NCI-H146 treated with DMSO at 0.1 percent for 48 hours (cell line): ENCODE results near the gene PGBD5.

Experiments
- DNase-seq: peaks from one replicate; lab custom pipeline; 2025; ENCODE audit not compliant: unreplicated experiment; lab: John Stamatoyannopoulos, UW

The PGBD5 gene

DNA sequence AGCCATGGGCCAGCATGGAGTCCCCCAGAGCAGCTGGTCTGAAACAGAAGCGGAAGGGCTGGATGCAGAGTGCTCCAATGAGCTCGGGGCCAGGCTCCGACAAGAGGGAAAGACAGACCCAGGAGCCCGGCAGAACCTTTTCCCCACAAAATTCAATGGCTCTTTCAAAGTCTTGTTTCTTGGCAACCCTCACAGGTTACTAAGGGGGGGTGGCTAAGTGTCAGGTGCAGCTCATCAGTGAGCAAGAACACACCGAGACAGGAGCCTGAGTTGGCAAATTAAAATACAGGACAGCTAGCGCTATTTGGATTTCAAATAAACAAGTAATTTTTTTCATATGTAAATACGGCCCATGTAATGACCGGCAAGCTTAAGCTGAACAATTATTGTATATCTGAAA is 27.3 kb downstream of the PGBD5 start:
- no peak for DNase-seq

DNA sequence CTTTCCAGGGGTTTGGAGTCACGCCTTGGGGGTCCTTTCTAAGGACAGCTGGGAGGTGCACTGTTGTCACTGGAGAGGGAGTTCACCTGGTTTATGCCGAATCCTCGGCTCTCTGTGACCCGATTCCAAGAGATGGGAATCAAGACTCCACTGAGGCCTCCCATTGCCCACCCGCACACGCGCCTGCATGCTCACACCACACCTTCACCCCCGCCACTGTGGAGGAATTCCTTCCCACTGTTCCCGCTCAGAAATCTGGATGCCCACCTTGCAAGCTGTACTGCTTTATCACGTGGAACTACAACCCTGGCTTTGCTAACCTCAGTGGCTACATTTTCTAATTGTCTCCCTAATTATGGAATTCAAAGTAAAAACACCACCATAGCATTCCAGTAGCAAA is 29.2 kb downstream of the PGBD5 start:
- DNase-seq: no peak

DNA sequence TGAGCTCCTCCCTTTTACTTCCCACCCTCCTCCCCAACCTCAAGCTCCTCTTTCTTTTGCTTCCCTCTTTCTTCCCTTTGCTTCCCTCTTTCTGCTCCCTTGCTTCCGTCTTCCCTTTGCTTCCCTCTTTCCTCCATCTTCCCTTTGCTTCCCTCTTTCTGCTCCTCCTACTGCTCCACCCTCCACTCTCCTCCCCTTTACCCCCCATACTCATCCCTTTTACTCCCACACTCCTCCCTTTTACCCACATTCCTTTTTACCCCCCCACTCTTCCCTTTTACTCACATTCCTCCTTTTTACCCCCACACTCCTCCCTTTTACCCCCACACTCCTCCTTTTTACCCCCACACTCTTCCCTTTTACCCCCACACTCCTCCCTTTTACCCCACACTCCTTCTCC is 30.2 kb downstream of the PGBD5 start:
- no peak for DNase-seq

DNA sequence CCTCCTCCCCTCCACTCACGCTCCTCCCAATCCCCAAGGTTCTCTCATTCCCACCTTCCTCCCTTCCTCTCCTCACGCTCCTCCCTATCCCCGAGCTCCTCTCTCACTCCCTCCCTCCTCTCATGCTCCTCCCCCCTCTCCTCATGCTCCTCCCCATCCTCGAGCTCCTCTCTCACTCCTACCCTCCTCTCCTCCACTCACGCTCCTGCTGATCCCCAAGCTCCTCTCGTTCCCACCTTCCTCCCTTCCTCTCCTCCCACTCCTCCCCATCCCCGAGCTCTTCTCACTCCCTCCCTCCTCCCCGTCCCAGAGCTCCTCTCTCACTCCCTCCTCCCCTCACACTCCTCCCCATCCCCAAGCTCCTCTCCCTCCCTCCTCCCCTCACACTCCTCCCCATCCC is 31.4 kb downstream of the PGBD5 start:
- no peak for DNase-seq

DNA sequence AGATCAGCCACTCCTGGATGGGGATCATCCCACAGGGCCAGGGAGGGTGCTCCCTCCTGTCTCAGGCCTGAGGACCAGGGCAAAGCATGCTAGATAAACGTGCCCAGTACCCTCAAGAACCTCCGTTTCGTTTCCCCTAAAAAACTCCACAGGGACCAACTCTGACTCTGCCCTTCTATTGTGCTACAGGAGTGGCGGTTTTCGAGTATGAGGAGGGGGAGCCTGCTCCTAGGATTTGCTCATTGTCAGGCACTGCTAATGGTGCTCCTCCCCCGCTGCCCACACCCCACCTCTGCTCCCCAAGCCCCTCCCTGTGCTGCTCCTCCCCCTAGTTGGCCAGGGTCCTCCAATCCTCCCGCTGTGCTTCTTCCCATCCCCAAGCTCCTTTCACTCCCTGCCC is 32.0 kb downstream of the PGBD5 start:
- DNase-seq: no peak

DNA sequence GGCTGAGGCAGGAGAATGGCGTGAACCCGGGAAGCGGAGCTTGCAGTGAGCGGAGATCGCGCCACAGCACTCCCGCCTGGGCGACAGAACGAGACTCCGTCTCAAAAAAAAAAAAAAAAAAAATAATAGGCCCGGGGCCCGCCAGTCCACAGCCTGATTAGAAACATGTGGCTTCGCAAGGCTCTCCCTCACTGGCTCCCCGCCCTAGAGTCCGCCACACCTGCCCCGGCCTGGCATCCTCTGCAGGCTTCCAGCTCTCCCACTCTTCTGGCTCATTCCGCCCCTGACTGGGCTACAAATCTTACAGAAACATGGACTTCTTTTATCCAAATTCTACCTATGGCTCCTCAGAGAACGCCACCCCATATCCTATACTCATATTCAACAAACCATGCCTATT is 32.4 kb downstream of the PGBD5 start:
- DNase-seq: no peak

DNA sequence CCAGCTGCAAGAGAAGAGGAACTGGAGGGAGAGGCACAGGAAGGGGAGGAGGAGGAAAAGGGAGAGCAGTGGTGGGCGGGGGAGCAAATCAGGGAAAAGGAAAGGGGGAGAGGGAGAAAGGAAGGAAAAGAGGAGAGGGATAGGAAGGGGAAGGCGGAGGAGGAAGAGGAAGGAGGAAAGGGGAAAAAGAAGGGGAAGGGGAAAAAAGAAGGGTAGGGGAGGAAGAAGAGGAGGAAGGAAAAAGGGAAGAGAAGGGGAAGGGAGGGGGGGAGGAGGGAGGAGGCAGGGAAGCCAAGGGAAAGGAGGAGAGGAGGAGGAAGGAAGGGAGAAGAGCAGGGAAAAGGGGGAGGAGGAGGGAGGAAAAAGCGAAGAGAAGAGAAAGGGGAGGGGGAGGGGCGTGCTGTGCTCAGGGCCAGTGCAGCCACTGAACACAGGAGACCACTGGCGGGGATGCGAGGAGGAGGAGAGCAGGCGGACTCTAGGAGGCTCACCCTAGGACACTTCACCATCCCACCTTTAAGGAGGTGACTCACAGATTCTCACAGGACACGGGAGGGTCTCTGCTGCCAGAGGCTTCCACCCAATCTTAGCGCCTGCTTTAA is 33.1 kb downstream of the PGBD5 start:
- DNase-seq: no peak

DNA sequence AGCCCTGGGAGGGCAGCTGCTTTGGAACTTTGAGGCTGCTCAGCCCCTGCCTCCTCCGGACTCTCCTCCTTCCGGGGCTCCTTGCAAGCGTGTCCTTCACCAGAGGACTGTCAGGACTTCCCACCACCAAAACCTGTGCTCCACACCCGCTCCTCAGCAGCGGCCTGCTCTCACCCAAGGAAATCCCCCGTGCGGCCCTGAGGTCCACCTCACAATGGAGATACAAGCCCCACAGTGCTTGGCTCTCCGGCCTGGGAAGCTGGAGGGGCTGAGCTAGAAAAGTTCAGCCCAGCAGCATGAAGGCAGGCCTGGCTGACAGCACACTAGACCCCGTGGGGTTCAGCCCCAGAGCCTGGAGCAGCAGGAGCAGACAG is 33.6 kb downstream of the PGBD5 start:
- no peak for DNase-seq

DNA sequence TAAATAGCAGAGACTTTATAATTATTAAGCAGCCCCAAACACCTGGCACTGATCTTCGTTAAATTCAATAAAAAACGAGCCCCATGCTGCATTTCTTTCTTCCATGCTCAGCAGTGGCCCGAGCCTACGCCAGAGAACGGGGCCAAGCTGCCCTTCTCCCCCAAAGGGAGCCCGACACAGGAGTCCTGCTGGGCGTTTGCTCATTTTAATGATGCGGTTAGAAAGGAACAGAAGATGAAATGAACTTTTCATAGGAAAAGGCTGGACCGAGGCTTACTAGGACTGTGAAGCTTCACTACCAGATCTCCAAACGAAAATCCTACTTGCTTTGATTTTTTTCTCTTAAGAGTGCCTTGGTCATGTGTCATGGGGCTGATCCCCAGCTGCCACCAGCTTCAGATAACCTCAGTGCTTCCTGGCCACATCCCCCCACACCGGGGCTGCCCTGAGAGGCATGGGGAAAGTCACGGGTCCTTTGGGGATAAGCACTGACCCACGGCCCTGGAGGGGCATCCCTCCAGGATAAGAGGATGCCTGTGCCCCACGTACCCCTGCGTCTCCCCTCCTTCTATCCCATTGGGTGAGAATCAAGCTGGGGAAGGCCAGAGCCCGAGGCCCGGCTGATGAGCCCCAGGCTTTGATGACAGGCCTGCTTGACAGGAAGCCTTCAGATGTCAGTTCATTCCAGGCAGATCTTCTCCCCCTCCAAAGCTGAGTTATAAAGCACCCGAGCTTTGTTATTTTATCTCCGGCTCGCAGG is 34.2 kb downstream of the PGBD5 start:
- DNase-seq: no peak

DNA sequence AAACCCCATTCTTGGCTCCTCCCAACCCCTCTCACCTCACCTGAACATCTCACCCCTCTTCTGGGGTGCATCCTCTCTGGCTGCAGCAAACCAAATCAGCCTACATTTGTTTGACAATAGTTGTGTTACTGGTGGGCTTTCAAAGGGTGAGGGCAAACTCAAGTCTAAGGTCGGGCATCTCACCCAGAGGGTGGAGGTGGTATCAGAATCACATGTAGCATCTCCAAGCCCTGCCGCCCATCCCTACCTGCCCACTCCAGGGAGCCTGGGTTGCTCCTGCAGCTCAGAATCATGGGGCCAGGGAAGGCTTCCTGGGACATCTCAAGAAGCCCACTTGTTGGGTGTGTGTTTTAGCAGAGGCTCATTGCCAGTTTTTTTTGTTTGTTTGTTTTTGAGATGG is 35.8 kb downstream of the PGBD5 start:
- DNase-seq: no peak

DNA sequence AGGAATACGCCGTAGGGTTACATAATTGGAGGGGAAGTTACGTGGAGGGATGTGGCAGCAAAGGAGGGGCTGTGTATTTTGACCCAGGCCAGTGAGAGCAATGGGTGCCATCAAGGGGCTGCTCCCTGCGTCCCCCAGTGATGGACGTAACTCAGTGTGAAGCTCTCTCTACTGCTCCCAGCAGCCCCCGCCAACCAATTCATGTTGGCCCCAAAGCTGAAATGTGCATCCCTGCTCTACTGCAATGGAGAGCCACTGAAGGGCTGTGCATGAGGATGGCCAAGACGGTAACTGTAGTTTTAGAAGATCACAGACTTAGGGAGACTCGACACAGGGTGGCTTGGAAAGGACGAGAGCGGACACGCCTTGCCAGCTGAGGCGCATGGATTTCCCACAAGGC is 38.3 kb downstream of the PGBD5 start:
- DNase-seq: no peak

DNA sequence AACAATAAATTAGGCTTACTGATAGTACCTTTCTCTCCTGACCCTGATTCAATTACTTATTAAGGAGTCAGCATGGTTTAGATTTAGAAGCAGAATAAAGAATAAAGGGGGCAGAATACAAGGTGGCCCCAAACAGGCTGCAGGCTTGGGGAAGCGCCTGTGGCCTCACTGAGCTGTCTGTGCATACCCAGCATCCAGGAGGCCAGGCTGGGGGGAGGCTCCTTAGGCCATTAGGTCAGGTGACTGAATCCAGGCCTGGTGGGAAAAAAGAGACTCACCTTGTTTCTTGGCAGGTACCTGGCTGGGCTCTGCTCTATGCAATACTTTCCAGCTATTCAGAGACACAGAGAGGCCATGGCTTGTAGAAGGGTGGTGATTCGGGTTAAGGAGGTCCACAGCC is 38.8 kb downstream of the PGBD5 start:
- DNase-seq: no peak

DNA sequence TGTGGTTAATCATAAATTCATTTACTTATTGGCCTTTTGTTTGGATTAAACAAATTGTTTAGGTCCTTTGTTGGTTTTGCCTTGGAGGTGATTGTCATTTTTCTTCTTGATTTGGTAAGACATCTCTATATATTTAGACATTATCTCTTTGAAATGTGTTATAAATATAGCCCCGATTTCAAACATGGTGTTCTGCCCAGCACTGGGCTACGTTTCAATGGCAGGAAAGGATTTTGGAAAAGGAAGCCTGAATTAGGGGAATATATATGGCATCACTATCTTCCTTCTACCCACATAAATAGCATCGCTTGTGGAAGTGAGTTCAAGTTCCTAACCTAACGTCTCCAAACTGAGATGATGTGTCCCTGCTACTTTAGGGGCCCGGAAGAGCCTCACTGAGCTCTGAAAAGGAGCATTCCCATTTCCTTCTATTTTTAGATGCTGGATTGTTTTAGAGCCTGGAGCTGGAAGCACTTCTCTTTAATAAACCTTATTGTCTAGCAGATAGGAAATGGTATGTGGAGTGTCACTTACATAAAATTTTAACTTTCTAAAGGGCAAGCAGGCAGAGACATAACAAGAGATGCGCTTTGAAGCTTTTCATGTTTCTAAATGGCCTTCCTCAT is 39.4 kb downstream of the PGBD5 start:
- no peak for DNase-seq

DNA sequence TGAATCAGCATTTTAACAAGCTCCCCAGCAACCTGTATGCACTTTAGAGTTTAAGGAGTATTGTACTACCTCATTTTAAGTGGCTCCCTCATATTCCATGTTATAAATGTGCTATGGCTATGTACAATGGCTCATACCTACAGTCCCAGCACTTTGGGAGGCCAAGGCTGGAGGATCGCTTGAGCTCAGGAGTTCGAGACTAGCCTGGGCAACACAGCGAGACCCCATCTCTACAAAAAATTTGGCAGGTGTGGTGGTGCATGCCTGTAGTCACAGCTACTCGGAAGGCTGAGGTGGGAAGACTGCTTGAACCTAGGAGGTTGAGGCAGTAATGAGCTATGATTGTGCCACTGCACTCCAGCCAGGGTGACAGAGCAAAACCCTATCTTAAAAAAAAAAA is 40.2 kb downstream of the PGBD5 start:
- DNase-seq: no peak

DNA sequence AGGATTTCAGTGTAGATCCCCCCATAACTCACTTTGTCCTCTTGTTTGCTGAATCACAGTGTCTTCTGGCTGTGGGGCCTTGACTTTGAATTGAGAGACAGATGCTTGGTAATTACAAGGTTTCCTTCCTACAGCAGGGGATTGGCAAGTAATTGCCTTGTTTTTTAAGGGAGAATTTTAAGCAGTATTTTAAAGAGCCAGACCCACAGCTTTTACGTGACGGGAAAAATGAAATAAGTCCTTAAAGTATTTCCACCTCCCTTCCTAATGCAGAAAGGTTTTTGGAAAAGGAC is 41.0 kb downstream of the PGBD5 start:
- no peak for DNase-seq

DNA sequence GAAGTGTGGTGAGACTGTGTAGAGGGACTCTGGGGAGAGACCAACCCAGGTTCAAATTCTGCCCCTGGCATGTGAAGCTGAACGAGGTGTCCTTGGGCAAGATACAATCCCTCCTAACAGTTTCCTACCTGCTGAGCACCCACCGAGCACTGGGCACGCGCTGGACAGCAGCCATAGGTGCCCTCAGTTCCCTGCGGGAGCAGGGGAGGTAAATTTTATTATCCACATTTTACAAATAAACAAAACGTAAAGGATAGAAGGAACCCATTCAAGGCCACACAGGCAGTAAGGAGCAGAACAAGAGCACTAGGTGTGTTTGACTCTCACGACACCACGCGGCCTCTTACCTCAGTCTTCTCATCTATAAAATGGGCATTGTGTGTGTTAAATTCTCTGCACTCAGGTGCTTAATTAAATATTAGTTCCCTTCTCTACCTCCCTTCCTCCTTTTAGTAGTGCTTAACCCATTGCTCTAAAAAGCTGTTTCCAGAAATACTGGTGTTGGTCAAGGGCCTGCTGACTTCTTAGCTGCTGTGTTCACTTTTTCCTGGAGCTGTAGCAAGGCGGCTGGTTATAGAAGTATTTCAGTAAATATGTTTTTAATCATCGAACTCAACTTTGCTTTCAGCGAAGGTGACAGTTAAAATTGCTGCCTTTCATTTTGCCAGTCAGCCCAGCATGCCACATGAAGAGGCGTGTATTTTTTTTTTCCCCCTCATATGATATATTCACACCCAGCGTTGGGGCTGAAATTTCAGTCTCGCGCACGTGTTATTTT is 41.6 kb downstream of the PGBD5 start:
- DNase-seq: no peak

DNA sequence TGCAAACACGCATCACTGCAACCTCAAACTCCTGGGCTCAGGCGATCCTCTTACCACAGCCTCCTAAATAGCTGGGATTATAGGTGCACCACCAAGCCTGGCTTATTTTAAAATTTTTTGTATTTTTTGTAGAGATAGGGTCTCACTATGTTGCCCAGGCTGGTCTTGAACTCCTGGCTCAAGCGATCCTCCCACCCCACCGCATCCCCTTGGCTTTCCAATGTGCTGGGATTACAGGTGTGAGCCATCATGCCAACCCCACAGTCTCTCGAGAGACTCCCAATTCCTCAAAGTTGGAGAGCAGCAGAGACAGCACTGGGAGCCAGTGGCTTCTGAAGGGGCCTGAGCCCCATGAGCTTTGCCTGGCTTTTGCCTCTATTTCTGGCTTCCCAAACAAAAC is 42.7 kb downstream of the PGBD5 start:
- no peak for DNase-seq

DNA sequence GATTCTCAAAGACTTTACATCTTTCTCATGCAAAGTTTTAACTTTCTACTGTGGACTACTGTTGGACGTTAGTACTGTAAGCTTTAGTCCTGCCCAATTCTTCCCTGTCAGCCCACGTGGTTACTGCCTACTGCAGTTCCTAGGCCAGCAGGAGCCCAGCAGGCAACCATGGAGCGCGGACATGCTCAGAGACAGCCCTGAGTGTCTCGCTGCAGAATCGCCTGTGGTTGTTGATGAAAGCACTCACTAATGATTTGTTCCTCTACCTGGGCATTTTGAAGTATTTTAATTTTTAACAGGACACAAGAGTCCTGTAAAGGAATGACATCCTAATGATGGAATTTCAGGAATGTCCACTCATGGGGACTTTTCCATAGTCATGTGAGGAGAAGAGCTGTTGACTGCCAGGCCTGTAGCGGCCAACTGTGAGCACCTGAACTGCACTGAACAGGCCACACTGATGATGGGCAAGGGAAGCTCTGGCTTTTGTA is 44.1 kb downstream of the PGBD5 start:
- DNase-seq: no peak

DNA sequence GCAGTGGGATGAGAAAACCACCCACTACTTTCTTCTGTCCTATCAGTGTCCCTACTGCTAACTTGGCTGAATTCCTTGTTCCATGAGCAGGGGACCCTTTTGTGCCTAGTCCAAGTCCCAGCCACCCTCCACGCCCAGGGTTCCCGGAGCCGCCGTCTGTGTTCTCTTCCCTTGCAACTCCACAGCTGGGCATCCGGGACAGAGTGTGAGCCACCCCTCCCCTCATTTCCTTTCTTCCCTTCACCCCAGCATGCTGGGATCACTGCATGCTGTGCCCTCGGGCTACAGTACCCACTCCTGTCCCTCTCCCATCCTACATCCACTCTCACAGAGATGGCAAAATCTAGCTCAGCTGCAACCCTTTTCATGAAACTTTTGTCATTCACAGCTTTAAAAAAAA is 44.5 kb downstream of the PGBD5 start:
- DNase-seq: no peak

DNA sequence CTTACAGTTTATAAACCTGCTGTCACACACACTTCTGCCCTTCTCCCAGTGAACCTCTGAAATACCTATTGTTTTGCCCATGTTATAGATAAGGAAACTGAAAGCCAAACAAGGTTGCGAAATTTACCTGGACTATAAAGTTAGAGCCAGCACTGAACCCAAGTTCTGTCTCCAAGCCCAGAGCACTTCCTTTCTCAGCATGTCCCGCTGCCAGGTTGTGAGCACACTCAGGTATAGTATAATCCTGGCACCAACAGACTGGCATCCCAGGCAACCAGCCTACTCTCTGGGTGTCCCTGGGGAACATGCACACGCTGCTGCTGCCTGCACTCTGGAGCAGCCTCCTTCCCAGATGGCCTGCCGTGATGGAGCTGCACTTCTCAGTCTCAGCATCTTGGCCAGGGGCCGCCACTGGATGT is 45.1 kb downstream of the PGBD5 start:
- no peak for DNase-seq

DNA sequence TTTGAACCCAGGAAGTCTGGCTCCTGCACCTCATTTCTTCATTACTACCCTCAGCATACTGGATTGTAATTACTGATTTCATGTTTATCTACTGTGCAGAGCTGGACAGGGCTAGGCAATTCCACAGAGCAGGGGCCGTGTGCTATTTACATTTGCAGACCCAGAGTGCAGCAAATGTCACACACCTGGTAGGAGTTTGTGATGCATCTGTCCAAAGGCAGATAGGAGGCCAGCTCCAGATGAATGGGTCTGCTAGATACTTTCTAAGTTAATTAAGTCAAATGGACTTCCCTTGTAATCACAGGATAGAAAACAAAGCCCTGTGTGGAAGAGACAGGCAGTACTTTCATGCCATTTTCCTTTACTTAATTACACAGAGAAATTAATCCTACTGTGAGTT is 46.2 kb downstream of the PGBD5 start:
- peak; percentile 61 for DNase-seq

DNA sequence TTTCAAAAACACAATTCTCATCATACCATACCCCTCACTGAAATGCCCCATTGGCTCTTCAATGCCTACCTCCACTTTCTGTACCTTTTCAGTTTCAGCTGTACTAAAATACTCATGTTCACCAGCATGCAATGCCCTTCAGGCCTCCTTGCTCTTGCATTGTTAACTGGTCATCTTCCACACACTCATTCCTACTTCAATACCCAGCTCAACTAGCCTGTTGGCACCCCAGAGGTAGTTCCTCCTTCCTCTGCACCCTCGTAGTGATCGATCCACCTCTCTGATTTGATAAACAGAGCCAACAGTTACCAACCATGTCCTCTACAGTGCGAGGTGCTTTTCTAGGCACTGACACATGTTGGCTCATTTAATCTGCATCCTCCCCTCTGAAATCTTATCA is 46.7 kb downstream of the PGBD5 start:
- DNase-seq: no peak
